ENCODE measurements around the gene ARFGEF3.

Gene ARFGEF3

GRCh38 chr6:138377844-138378243, 216.1 kb downstream of the ARFGEF3 start, which contains the start of gene SMIM28:
SMIM28 (plus strand) TSS chr6:138377905; CDS start chr6:138378073, 168 bp downstream.
- DNase-seq (ENCODE audit: low spot score) = no peak
- H3K4me3 ChIP-seq = no peak within 1 kb of the TSS
- TF ChIP-seq, protein P1, sequence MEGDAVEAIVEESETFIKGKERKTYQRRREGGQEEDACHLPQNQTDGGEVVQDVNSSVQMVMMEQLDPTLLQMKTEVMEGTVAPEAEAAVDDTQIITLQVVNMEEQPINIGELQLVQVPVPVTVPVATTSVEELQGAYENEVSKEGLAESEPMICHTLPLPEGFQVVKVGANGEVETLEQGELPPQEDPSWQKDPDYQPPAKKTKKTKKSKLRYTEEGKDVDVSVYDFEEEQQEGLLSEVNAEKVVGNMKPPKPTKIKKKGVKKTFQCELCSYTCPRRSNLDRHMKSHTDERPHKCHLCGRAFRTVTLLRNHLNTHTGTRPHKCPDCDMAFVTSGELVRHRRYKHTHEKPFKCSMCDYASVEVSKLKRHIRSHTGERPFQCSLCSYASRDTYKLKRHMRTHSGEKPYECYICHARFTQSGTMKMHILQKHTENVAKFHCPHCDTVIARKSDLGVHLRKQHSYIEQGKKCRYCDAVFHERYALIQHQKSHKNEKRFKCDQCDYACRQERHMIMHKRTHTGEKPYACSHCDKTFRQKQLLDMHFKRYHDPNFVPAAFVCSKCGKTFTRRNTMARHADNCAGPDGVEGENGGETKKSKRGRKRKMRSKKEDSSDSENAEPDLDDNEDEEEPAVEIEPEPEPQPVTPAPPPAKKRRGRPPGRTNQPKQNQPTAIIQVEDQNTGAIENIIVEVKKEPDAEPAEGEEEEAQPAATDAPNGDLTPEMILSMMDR (IDR thresholded peaks at IDR 0.05) = no peak
- no peak within 1 kb of the TSS for H3K27ac ChIP-seq

DNA sequence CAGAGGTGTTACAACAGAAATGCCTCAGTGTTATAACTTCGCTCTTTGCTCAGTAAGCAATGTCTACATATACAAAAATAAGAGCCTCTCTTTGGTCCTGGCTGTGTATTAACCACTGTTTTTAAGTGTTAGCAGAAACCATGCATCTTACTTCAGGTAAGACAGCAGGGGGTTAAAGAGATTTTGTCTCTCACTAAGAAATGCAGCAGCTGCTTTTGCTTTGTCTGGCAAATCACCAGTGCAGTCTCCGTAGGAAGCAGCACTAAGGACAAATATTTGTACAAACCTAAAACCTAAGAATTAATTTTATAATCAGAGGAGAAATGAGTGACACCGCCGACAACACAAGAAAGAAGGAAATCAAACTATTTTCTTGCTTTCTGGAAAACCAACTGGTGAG, 216.7 kb downstream of the ARFGEF3 start:
- no peak overlapping the region for H3K4me3 ChIP-seq
- TF ChIP-seq, protein P1 (IDR thresholded peaks at IDR 0.05) = no peak
- no peak for DNase-seq (ENCODE audit: low spot score)
- H3K27ac ChIP-seq = no peak overlapping the region

DNA sequence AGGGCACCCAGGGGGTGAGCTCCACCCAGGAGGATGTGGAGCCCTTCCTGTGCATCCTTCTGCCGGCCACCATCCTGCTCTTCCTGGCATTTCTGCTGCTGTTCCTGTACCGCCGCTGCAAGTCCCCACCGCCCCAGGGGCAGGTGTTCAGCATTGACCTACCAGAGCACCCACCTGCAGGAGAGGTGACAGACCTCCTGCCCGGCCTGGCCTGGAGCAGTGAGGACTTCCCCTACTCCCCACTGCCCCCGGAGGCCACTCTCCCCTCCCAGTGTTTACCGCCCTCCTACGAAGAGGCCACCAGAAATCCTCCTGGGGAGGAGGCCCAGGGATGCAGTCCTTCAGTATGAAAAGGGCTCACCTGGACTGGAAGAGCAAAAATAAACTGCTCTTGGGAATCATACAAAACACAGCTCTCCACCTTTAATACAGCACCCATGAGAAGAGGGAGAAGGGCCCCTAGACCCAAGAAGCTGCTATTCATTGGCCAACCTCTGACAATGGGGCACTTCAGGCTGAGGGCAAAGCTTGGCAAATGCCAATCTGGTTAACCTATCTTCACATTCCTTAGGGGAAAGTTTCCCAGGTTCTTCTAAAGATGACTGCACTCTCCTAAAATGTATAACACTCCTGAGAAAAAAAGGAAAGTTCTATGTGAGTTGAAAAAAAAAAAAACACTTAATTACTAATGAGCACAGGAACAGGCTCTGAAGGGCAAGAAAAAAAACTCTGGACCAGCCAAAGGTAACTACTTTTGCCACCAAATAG, 220.9 kb downstream of the ARFGEF3 start:
- Histone ChIP-seq H3K27ac (no peak overlapping the region), H3K4me3 (no peak overlapping the region)
- no peak for DNase-seq (ENCODE audit: low spot score)
- TF ChIP-seq, protein P1 (IDR thresholded peaks at IDR 0.05) = no peak

- Histone ChIP-seq H3K27ac (no peak overlapping the region), H3K4me3 (no peak overlapping the region)
- TF ChIP-seq, protein P1 (IDR thresholded peaks at IDR 0.05) = no peak
- DNase-seq (ENCODE audit: low spot score) = no peak
These were observed 222.0 kb downstream of the ARFGEF3 start for GRCh38 chr6:138383776-138384175.

DNA sequence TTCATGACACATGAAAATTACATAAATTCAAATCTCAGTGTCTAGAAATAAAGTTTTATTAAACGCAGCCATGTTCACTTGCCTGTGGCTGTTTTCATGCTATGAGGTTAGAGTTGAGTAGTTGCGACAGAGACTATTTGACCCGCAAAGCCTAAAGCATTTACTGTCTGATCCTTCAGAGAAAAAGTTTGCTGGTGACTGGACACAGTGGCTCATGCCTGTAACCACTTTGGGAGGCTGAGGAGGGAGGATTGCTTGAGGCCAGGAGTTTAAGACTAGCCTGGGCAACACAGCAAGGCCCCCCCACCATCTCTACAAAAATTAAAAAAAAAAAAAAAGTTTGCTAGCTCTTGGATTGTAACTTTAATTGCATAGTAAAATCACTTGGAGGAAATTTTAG, 225.2 kb downstream of the ARFGEF3 start:
- TF ChIP-seq, protein P1 (IDR thresholded peaks at IDR 0.05) = no peak
- no peak for DNase-seq (ENCODE audit: low spot score)
- H3K27ac ChIP-seq = no peak overlapping the region

GRCh38 chr6:138387577-138388368, 226.0 kb downstream of the ARFGEF3 start:
- TF ChIP-seq, protein P1 (IDR thresholded peaks at IDR 0.05) = no peak
- H3K27ac ChIP-seq = no peak overlapping the region
- DNase-seq (ENCODE audit: low spot score) = no peak
- H3K4me3 ChIP-seq = no peak overlapping the region

More for the DNA sequence above, 225.2 kb downstream of the ARFGEF3 start:
- no peak overlapping the region for H3K4me3 ChIP-seq
